ENCODE results near the gene CD3E. TPM values are rescaled to one million over a fixed set of nuclear protein-coding genes. Genes with fewer than 3 reads are reported as not detected.

The CD3E gene
- total and polyA plus RNA-seq, 7 experiments from 2014 or later = 392 to 1,286 (median 692) TPM

Other genes with a start within 250 kb of the CD3E start
- gene TMPRSS4, start 227.7 kb upstream of the CD3E start, total RNA-seq = not detected
- not detected for gene TMPRSS4, start 227.7 kb upstream of the CD3E start, polyA plus RNA-seq
- under 1 TPM in 3 of 5 experiments, not detected in 2; 0.11 to 0.60 (median 0.37) TPM for gene SMIM35, start 217.8 kb upstream of the CD3E start, total RNA-seq
- under 1 TPM in 1 of 2 donors, not detected in 1; 0.18 TPM for gene SMIM35, start 217.8 kb upstream of the CD3E start, polyA plus RNA-seq
- under 1 TPM in 1 of 5 experiments, not detected in 4; 0.19 TPM for gene SCN4B, start 151.9 kb upstream of the CD3E start, total RNA-seq
- not detected for gene SCN4B, start 151.9 kb upstream of the CD3E start, polyA plus RNA-seq
- gene SCN2B, start 128.1 kb upstream of the CD3E start, total RNA-seq = not detected
- gene SCN2B, start 128.1 kb upstream of the CD3E start, polyA plus RNA-seq = not detected
- 100 to 1,000 TPM in 3 of 5 experiments, 10 to 100 TPM in 2; 64.3 to 120 (median 118) TPM for gene JAML, start 79.7 kb upstream of the CD3E start, total RNA-seq
- 100 to 1,000 TPM in 1 of 2 donors, 10 to 100 TPM in 1; 94.1 to 195 TPM for gene JAML, start 79.7 kb upstream of the CD3E start, polyA plus RNA-seq
- gene MPZL3, start 52.4 kb upstream of the CD3E start, total RNA-seq = 10 to 100 TPM; 13.3 to 17.4 (median 17.0) TPM
- gene MPZL3, start 52.4 kb upstream of the CD3E start, polyA plus RNA-seq = 1 to 10 TPM; 3.6 to 4.6 TPM
- 1 to 10 TPM in 4 of 5 experiments, under 1 TPM in 1; 0.69 to 5.9 (median 1.6) TPM for gene MPZL2, start 40.4 kb upstream of the CD3E start, total RNA-seq
- 1 to 10 TPM; 1.2 to 1.5 TPM for gene MPZL2, start 40.4 kb upstream of the CD3E start, polyA plus RNA-seq
- 100 to 1,000 TPM; 232 to 597 (median 352) TPM for gene CD3D, start 38.0 kb downstream of the CD3E start, total RNA-seq
- gene CD3D, start 38.0 kb downstream of the CD3E start, polyA plus RNA-seq = 1,000 to 10,000 TPM in 1 of 2 donors, 100 to 1,000 TPM in 1; 947 to 1,287 TPM
- 100 to 1,000 TPM; 122 to 220 (median 192) TPM for gene CD3G, start 39.6 kb downstream of the CD3E start, total RNA-seq
- gene CD3G, start 39.6 kb downstream of the CD3E start, polyA plus RNA-seq = 100 to 1,000 TPM; 333 to 459 TPM
- gene UBE4A, start 54.9 kb downstream of the CD3E start, total RNA-seq = 10 to 100 TPM; 38.4 to 54.5 (median 46.9) TPM
- gene UBE4A, start 54.9 kb downstream of the CD3E start, polyA plus RNA-seq = 10 to 100 TPM; 20.3 to 31.7 TPM
- 100 to 1,000 TPM; 140 to 241 (median 154) TPM for gene ATP5MG, start 96.9 kb downstream of the CD3E start, total RNA-seq
- gene ATP5MG, start 96.9 kb downstream of the CD3E start, polyA plus RNA-seq = 100 to 1,000 TPM; 525 to 842 TPM
- 100 to 1,000 TPM; 140 to 192 (median 161) TPM for gene KMT2A, start 131.8 kb downstream of the CD3E start, total RNA-seq
- gene KMT2A, start 131.8 kb downstream of the CD3E start, polyA plus RNA-seq = 10 to 100 TPM; 19.6 to 32.9 TPM
- gene TTC36, start 222.7 kb downstream of the CD3E start, total RNA-seq = 1 to 10 TPM in 3 of 5 experiments, under 1 TPM in 2; 0.34 to 2.7 (median 1.1) TPM
- 1 to 10 TPM in 1 of 2 donors, under 1 TPM in 1; 0.29 to 1.2 TPM for gene TTC36, start 222.7 kb downstream of the CD3E start, polyA plus RNA-seq
- 10 to 100 TPM; 12.1 to 32.8 (median 27.6) TPM for gene TMEM25, start 226.5 kb downstream of the CD3E start, total RNA-seq
- 10 to 100 TPM; 24.0 to 30.9 TPM for gene TMEM25, start 226.5 kb downstream of the CD3E start, polyA plus RNA-seq